HG03354 (cell line): Measurements from ENCODE around the gene BMAL1.
A peak's percentile ranks its signal among the peaks of the same experiment; 100 is the strongest.

Experiments
- ATAC-seq: cut with Tn5 transposase; IDR thresholded peaks from one replicate; pipeline ENCODE4 v1.9.1; 2021; ENCODE audit warnings: mild to moderate bottlenecking; ENCODE audit not compliant: unreplicated experiment, poor library complexity, severe bottlenecking

BMAL1 gene

DNA sequence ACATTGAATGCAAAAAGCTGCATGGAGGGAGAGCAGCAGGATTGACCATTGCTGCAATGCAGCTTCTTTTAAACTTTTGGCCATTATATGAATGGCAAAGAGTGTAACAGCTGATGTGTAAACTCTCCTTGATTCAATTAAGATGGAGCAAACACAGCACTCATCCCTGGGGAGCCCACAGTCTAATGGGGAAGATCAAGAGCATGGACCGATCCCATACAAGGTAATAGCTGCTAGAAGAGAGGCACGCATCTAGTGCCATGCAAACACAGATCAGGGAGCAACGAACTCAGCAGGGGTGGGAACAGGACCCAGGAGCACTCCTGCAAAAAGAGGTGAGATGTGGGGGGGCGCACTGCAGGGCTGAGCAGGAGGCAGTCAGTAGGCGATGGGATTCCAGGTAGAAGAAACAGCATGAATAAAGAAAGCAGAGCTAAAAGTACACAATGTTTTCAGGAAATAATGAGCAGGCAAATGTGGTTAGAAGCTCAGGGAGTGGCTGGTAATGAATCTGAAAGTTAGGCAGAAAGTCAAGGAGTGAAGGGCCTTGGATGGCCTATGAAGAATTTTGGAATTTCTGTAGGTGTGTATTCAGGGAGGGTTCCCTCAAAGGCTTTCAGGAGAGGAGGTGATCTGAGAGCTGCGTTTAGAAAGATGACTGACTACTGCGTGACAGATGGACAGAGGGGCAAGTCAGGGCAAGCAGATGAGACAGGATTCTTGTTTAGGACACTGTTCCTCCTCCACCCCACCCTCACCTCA, 17.2 kb upstream of the BMAL1 start:
- no peak for ATAC-seq

DNA sequence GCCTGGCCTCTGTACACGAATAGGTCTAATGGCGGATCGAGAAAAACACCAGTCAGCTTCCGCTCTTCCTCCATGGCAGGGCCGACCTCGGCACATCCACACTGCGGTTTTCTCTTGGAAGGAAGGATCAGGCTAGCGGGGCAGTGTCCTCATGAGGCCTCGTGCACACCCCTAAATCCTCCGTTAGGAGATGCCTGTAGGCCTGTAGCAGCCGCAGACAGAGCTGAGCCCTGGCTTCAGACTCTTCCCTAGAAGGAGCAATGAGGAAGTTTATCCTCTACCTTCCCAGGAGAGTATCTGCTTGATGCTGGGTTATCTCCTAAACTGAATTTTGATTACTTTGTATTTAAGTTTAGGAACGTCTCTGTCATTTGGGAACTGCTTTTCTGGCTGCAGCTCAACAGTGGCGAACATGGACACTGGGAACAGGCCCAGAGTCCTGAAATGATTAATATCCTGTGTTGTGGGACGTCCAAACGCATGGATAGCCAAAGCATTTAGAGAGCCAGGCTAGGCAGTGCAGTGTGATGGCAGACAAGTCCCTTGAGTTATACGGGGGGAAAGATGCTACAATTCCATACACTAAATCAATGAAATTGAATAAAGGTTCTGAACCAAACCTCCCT, 16.5 kb upstream of the BMAL1 start:
- no peak for ATAC-seq

DNA sequence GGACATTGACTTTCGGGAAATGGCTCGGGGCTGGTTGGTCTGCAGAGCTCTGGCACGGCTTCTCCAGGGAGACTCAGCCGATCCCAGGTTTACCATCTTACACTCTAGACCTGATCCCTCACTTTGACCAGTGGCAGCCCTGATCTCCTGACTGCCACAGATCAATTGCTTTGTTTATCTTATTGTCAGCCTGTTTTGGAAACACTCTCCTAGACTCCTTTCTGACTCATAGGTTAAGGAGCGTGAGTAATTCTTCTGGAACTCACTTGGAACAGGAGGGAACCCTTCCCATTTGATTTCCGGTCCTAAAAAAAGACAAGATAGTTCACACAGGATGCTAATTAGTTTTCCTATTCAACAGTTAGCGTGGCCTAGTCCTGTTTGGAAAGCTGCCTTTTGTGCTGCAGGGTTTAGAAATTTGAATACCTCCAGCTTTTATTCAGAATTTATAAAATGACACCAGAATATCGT, 16.0 kb upstream of the BMAL1 start:
- no peak for ATAC-seq

DNA sequence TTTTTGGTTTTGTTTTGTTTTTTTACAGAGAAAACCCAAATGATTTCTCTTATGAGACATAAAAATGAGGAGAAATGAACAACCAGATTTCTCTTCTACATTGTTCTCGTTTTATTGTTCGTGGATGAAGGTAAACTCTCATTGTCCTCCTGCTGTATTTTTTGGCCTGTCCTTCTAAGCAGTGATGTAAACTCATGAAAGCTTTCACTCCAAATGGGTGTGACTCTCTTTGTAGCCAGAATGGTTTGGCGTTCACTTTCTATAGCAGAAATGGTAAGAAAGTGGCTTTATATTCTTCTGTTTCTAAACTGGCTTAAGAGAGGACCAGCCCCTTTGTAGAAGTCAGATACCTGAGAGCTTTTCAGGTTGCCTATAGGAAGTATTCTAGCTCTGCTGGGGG, 15.5 kb upstream of the BMAL1 start:
- no peak for ATAC-seq

DNA sequence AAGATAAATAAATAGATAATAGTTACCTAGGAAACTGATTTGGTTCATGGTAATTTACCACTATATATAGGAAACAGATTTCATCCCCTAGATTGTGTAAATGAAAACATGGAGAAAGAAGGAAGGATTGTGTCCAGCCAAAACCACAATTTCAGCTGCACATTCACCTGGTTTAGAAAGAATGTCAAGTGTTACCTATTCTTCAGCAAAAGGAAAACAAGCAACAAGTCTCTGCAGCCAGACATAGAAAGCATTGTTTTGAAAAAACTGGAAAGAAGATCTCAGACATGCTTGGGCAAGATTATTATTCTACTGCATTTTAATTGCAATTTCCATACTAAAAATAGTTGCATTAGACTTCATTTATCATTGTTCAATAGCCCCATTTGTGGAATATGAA, 8.8 kb upstream of the BMAL1 start:
- ATAC-seq: no peak

DNA sequence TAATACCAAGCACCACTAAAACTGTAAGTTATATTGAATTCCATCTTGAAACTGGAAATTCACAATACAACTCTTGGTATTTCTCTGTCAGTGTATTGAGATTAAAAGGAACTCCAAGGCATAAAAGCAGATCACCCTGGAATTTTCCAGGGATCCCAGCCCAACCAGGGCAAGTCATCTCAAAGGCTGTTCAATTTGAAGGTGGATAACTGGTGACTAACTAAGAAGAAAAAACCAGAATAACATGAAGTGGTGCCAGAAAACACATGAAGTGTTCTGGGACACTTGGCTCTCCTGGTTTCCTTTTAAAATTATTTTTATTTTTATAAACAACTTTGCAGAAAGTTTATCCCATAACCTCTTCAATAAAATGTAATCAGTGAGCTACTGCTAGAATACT, 7.8 kb upstream of the BMAL1 start:
- no peak for ATAC-seq

DNA sequence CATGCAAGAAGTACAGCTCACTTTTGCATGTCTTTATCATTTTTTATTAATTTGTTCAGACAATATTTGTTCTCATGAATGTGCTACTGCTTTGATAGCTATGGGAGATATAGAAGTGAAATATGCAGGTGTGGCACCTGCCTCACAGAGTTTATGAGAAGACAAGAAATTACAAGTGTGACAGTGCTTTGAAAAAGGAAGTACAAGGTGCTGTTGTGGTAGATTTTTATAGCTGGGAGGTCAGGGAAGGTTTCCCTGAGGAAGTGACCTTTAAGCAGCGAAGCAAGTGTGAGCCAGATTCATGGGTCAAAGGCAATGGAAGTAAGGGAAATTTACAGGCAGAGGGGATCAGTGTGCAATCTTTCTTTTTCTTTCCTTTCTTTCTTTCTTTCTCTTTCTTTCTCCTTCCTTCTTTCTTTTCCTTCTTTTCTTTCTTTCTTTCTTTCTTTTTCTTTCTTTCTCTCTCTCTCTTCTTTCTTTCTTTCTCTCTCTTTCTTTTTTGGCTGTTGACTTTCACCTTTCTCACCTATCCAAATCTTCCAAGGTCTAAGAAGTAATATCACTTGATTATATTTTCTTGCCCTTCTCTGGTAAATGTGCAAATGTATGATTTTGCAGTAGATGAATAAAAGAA, 6.4 kb upstream of the BMAL1 start:
- no peak for ATAC-seq

DNA sequence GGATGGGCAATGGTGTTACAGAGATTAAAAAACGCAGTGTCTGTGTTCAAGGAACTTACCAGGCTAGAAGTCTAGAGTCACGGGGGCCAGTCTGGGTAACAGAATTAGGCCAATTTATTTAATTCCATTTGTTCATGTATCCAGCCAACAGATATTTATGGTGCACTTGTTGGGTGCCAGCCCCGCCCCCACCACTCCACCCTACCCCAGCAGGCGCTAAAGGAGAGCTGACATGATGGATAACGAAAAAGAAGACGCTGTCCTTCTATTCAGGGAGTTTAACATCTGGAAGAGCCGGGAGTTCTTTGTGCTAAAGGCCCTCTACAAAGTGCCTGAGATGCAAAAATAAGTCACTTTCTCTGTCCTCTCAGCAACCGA, 1.1 kb upstream of the BMAL1 start:
- ATAC-seq: no peak

DNA sequence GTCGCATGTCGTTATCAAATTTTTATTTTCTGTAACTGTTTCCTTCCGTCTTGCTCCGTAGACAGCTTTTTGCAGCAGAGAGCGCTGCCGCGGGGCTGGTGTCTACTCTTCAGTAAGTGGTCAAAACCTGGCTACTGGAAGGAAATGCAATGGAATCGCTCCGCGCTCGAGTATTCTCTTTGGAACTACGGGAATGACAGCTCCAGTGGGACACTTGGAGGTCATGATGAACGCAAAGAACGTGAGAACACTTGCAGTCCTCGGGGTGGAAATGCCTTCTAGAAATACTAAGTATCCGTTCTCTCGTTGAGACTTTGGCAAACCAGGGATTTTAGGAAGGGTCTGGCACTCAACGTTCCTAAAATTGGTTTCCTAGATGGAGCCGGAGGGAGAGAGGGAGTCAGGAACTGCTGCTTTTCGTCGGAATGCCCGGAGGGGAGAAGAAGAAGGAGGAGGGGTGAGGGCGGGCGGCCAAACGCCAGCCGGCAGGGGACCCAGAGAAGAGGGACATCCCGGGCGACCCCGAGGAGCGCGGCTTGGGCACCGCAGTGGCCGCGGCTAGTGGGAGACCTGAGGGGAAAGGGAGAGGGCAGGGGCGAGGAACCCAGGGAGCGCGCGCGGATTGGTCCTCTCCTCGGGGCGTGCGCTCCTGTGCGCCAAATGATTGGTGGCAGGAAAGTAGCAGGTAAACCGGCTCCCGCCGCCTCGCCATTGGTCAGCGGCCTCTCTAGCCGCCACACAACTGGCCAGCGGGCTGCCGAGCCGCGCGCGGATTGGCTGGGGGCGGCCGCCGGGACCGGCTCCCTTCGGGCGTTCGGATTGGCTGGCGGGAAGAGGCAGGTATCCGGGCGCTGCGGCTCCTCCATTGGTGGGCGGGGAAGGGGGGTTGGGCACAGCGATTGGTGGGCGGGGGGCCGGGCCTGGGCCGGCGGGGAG, 490 bp upstream of the BMAL1 start:
- ATAC-seq: peak; percentile 89

DNA sequence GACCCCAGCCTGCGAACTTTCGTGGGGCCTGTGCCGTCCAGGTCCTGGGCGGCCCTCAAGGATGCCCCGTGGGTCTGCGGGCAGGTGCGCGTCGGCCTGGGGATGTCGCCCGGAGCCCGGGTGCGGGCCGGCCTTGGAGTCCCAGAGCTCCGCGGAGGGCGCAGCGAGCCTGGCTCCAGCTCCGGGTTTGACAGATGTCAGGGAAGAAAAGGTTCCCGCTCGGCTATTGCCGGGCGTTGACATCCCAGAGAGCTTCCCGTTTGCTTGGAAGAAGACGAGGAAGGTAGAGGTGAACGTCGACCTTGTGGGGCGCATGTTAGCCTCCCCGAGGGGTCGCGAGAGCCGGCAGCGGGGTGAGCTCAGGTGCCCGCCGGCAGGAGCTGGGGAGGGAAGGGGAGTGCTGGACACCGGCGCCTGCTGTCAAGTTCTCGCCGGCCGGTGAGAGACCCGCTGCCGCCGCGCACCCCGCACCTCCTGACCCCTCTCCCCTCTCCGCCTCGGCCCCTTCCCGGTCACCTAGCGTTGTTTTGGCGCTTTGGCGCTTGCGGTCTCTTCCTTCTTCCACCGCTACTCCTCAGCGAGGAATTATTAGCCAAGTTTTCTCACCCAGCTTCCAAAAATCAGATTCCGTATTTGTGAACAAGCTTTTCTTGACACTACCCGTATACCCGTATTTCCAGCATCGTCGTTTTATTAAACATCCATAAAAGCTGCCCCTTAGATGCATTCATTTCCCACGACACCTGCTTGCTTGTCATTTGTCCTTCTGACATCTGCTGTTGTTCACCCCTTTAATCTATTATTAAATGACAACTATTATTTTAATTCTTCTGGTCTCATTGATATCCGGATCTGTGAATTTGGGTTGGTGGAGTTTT, 1.3 kb downstream of the BMAL1 start:
- ATAC-seq: no peak

DNA sequence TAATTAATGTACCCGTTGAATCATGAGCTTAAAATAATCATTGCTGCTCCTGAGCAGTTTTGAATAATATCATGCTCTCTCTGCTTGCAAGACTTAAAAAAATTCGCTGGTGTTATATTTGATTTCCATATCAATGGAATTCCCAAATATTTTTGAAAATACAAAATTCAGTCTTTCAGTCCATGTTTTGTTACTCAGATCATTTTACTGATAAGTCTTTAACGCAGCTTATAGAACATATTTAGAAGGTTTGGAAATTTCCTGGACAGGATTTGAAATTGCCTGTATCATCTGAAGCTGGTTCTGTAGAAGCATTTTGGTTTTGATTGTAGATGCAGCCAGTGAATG, 1.9 kb downstream of the BMAL1 start:
- no peak for ATAC-seq

DNA sequence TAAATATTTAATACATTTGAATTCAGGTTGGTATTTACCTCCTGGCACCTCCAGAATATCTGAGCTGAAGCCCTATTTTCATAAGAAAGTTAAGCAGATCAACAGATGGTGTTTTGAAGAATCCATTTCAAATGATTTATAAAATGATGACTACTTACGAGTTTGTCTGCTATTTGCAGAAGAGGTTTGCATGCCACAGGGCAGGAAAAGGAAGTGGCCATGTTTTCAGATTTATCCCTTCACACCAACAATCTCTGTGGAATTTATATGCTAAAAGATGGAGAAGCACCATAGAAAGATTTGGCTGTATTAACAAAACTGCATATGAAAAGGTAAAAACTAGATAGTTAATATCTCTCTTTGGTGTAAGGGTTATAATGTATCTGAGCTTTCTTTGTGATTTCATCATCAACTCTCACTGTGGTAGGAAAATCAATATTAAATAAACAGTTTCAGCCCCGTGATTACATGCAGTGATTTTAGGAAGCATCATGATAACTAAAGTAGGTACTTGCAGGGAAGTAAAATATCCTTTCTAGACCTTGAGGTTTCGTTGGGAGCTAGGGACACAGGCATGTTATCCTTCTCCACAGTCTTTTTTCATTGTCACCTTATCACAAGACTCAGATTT, 2.6 kb downstream of the BMAL1 start:
- no peak for ATAC-seq

DNA sequence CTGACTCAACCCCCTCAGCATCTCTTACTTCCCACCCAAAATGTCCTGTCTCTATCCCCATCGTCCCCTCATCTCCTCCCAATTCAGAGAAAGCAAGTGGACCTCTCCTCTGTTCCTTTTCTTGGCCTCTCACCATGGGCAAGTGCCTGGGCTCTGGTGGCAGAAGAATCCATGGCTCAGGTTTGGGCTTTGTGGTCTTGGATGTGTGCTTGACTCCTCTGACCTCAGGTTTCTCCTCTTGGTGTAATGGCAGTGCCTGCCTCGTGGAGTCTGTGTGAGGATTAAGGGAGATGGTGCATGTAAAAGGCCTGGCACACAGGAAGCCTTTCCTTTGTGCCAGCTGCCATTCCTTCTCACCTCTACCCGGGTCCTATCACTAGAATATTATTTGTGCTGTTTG, 3.2 kb downstream of the BMAL1 start:
- no peak for ATAC-seq

DNA sequence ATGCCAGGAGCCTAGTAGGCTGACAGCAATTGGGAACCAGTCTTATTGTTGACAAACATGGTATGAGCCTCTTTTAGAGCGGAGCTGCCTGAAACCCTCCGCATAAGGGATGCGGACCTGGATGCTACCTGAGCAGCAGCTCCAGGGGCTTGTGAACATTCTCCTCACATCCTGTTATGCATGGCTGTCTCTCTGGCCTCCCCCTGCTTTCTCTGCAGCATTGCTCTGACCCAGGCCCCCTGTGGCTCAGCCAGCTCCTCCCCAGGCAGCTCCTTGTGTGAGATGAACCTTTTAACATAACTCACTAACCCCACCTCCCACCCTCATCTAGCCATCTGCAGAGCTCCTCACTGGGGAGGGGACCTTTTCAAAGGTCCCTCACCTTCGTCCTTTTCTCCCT, 6.0 kb downstream of the BMAL1 start:
- no peak for ATAC-seq

DNA sequence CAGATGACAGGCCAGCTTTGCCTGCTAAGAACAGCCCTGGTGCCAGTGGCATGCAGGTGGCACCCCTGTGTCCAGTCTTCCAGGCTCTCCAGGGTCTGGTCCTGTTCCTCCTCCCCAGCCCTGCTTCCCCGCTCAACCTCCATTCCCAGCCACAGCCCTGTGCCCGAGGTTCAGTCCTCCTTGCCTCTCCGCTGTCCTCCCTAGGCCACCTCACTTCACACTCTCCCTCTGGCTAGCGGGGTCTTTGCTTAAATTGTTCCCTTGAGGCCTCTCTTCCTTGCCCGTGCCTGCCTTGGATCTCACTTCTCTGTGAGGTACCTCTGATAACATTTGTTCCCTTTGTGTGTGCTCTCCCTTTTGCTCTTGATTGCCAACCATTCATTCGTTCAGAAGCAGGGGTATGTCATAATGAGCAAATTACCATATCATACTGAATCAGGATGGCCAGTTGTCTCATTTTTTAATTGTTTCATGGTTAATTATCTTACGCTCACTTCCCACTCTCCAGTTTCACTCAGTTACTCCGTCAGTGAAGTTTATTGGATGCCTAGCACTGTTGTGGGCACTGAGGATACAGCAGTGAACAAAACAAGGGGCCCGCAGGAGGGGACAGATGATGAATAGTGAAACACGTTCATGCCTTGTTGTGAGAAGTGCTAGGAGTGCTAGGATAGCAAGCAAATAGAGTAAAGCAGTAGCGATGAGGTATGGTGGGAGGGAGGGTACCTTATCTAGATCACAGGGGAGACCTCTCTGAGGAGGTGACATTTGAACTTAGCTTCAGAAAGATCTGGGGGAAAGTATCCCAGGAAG, 7.4 kb downstream of the BMAL1 start:
- no peak for ATAC-seq

DNA sequence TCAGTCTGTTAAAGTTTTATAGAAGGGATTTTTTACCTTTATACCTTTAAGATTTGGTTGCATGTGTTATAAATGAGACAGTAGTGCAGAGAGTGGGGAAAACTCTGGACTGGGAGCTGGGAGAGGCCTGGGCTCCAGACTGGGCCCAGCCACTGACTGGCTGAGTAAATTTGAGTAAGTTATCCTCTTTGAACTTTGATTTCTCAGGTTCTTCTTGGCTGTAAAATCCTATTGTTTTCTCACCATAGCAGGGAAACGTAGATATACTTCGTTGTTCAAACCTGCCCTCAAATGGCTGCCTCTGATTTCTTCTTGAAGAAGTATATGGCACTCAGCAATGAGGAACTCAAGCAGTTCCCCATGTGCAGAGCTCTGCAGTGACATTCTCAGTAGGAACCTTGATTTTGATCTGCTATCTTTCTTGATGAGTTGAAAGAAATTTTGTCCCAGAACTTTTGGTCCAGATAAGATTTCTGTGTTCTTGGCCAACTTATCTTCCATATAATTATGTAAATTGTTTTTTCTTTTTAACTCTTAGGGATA, 8.8 kb downstream of the BMAL1 start:
- ATAC-seq: no peak

DNA sequence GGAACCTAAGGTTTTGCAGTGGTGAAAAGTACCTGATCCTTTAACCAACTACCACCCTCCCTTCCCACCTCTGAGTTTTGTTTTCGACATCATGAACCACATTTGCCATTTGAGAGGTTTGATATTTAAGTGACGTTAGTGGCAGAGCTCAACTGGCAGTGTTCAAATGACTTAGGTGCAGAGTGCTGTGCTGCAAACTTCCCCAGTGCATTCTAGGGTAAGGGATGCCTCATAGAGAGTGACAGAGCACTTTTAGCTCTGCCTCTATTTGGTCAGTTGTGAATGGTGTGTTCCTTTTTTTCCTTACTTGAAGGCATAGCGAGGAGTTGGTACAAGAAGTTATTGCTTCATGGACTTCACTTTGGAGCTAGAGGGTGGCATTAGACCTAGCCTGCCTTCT, 9.4 kb downstream of the BMAL1 start:
- ATAC-seq: no peak

DNA sequence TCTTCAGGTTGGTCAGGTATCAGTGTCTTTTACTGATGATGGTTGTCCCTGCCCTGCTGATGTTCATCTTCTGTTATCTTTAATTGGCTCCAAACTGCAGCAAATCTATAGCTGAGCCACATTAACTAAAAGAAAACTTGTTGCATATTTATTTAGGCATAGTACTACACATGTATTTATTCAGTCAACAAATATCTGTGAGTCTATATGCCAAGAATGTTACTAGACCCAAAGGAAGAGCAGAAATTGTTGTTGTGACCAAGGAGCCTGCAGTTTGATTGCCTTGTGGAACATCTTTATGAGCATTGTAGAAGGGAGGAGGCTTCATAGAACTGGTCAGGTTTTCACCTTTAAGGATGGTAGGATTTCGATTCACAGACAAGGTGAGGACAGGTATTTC, 10.1 kb downstream of the BMAL1 start:
- no peak for ATAC-seq
